NCI-H82 (cell line): ENCODE data around the gene TMEM207.

Experiments used
- DNase-seq: peaks from one replicate; lab custom pipeline; 2025; lab: John Stamatoyannopoulos, UW

Gene TMEM207

GRCh38 chr3:190385731-190386688 is 63.7 kb downstream of the TMEM207 start:
- no peak for DNase-seq

DNA sequence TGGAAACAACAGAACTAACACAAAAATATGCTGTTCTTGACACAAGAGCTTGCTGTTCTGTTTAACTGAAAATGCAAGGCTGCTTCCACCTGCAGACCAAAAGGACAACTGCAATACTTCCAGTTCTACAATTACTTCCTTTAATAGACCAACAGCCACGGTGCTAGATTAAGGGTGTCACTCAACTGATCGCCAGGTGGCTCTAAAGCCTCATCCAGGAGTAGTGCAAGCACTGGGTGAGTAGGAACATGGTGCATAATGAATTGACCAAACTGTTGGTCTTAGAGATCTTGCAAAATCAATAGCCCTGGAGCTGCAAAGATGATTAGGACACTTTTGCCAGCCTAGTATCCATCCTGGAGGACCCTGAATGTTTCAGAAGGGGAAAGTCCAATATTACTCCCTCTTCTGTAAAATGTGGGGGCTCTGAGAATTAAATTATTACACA is 65.4 kb downstream of the TMEM207 start:
- DNase-seq, result peak; percentile 74

DNA sequence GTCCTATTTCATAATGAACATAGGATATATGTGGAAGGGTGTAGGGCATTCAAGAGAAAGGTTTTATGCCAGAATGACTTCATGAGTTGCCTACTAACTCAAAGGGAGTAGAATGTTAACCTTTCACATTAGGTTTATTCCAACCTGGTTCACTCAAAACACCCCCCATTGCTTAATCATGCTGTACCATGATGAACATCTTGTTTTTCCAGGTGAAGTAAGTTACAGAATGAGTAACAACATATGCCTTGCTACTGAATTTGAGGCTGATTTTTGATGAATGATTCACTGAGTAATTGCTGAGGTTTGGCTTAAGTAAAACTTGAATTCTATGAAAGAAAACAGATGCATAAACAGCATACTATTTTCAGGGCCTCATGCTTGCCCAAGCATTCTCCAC is 67.6 kb downstream of the TMEM207 start:
- no peak for DNase-seq

- DNase-seq, result no peak
Observed at GRCh38 chr3:190381441-190381840, 68.3 kb downstream of the TMEM207 start.

- no peak for DNase-seq
Observed at GRCh38 chr3:190380184-190380583, 69.5 kb downstream of the TMEM207 start.
